ENCODE results near the gene PRSS16.

GRCh38 chr6:27250277-27251111, 3.0 kb downstream of the PRSS16 start:
- no peak for TF ChIP-seq CTCF (IDR thresholded peaks at IDR 0.05)
- TF ChIP-seq EP300 (IDR thresholded peaks at IDR 0.05), result no peak
- no peak for TF ChIP-seq POLR2A (IDR thresholded peaks at IDR 0.05)

Measured in ovary (tissue), 3 donors.